ENCODE measurements around the gene RBFOX2.

DNA sequence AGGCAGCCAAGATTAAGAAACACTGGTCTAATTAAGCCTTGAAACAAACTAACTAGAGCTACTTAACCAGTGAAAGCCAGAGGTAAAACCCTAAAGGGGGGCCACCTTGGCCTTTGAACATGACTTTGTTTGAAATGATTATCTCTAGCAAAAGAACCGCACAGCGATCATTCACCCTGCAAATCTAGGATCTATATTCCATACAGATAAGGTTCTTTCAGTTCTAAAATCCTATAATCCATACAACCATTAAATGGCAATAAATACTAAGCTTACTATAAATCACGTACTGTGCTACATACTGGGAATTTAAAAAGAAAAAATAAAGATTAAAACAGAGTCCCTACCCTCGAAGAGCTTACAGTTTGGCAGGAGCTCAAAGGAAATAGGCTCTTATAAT, 40.6 kb downstream of the RBFOX2 start:
- TF ChIP-seq EZH2 (IDR thresholded peaks at IDR 0.05; ENCODE audit: low read depth, unreplicated experiment), result no peak
- TF ChIP-seq, protein P1, sequence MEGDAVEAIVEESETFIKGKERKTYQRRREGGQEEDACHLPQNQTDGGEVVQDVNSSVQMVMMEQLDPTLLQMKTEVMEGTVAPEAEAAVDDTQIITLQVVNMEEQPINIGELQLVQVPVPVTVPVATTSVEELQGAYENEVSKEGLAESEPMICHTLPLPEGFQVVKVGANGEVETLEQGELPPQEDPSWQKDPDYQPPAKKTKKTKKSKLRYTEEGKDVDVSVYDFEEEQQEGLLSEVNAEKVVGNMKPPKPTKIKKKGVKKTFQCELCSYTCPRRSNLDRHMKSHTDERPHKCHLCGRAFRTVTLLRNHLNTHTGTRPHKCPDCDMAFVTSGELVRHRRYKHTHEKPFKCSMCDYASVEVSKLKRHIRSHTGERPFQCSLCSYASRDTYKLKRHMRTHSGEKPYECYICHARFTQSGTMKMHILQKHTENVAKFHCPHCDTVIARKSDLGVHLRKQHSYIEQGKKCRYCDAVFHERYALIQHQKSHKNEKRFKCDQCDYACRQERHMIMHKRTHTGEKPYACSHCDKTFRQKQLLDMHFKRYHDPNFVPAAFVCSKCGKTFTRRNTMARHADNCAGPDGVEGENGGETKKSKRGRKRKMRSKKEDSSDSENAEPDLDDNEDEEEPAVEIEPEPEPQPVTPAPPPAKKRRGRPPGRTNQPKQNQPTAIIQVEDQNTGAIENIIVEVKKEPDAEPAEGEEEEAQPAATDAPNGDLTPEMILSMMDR (conservative IDR thresholded peaks at IDR 0.05; ENCODE audit: low read depth in 2 of 2), result no peak
- TF ChIP-seq, protein P2, sequence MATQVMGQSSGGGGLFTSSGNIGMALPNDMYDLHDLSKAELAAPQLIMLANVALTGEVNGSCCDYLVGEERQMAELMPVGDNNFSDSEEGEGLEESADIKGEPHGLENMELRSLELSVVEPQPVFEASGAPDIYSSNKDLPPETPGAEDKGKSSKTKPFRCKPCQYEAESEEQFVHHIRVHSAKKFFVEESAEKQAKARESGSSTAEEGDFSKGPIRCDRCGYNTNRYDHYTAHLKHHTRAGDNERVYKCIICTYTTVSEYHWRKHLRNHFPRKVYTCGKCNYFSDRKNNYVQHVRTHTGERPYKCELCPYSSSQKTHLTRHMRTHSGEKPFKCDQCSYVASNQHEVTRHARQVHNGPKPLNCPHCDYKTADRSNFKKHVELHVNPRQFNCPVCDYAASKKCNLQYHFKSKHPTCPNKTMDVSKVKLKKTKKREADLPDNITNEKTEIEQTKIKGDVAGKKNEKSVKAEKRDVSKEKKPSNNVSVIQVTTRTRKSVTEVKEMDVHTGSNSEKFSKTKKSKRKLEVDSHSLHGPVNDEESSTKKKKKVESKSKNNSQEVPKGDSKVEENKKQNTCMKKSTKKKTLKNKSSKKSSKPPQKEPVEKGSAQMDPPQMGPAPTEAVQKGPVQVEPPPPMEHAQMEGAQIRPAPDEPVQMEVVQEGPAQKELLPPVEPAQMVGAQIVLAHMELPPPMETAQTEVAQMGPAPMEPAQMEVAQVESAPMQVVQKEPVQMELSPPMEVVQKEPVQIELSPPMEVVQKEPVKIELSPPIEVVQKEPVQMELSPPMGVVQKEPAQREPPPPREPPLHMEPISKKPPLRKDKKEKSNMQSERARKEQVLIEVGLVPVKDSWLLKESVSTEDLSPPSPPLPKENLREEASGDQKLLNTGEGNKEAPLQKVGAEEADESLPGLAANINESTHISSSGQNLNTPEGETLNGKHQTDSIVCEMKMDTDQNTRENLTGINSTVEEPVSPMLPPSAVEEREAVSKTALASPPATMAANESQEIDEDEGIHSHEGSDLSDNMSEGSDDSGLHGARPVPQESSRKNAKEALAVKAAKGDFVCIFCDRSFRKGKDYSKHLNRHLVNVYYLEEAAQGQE (IDR thresholded peaks at IDR 0.05; ENCODE audit: unreplicated experiment), result no peak
- TF ChIP-seq STAT1 (IDR thresholded peaks at IDR 0.05; ENCODE audit: unreplicated experiment), result no peak
- no peak for TF ChIP-seq POLR2AphosphoS5 (IDR thresholded peaks at IDR 0.05; ENCODE audit: low read depth)
- TF ChIP-seq CREB1 (CRISPR knock-in tag; IDR thresholded peaks at IDR 0.05; ENCODE audit: low read depth), result no peak

All from GM23338 (cell line).